GM18907 (cell line): ENCODE results near the gene ADM5.

Source experiments
- ATAC-seq: cut with Tn5 transposase; IDR thresholded peaks from one replicate; pipeline ENCODE4 v1.9.1; 2021; ENCODE audit warnings: mild to moderate bottlenecking, moderate library complexity; ENCODE audit not compliant: unreplicated experiment

Gene ADM5, protein sequence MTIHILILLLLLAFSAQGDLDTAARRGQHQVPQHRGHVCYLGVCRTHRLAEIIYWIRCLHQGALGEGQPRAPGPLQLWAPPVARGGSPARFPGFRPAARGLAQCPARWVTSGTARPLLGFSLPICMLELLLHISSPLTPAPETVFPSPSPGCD

DNA sequence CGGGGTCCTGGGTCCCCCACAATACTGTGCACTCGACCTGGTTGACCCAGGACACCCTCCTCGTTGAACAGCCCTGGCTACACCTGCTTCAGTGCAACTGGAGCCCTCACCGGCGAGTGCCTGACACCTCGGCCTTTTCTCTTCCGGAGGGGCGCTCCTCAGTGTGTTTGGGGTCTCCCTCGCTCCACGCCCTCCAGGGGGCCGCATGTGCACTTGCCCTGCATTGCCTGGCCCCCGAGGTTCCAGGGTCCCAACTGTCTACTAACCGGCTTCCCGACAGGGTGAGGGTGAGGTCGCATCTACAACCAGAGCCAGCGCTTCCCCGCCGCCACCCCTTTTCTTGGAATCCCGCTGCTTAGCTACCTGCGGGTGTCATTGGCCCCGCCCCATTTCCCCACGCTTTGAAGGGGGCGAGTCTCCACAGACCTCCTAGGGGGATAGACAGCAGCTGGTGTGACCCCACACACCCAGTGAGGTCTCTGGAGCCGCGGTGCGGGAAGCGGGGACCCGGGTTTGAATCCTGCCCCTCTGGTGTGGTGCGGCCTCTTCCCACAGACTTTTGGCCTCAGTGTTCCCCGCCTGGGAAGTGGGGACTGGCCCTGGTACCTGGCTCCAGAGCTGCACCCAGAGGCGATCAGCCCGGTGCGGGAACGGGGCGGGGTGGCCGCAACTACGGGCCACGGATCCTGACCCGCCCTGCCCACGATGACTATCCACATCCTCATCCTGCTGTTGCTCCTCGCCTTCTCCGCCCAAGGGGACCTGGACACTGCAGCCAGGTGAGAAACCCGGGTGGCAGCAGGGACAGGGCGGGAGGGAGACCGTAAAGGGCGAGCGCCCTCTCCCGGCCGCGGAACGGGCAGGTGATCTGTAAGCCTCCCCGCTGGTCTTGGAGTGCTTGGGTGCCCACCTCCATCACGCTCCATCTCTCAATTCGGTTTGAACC is at the start of gene ADM5:
ADM5 (plus strand) TSS at position 462 of the 946 bp plus-strand sequence; CDS start at position 706, 244 bp downstream.
- no peak for ATAC-seq

DNA sequence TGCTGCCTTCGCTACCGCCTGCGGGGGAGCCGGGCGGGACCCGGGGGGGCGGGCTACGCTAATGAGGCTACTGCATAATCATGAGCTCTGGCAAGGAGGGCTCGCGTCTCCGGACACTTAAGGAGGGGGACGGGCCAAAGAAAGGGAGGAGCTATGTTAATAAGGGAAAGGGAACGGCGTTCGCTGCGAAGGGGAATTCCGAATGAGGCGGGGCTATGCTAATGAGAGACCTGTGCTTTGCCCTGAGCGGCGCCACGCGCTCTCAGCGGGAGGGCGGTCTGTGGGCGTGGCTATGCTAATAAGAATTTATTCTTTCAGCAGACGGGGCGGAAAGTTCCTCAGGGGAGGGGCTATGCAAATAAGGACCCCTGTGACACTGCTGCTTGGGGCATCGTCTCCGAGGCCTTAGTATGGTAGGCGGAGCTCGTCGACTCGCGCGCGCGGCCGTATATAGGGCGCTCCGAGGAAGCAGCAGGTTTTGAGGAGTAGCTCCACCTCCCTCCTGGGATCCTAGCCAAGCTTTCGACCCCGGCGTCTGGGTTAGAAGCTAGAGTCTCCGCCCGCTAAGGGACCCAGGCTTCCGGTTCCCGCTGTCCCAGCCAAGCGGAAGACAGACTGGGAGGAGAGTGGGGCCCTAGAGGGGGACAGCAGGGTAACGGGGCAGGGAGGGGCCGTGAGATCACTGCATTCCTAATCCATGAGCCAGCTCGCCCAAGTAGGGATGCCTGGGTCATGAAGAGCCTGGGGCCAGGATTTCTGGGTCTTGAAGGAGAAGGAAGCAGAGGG is 49.1 kb upstream of the ADM5 start, which contains the start of gene RRAS:
RRAS (minus strand) TSS at position 31 of the 786 bp plus-strand sequence. CDS start 45 bp downstream, outside the sequence.
- peak; percentile 65 for ATAC-seq

DNA sequence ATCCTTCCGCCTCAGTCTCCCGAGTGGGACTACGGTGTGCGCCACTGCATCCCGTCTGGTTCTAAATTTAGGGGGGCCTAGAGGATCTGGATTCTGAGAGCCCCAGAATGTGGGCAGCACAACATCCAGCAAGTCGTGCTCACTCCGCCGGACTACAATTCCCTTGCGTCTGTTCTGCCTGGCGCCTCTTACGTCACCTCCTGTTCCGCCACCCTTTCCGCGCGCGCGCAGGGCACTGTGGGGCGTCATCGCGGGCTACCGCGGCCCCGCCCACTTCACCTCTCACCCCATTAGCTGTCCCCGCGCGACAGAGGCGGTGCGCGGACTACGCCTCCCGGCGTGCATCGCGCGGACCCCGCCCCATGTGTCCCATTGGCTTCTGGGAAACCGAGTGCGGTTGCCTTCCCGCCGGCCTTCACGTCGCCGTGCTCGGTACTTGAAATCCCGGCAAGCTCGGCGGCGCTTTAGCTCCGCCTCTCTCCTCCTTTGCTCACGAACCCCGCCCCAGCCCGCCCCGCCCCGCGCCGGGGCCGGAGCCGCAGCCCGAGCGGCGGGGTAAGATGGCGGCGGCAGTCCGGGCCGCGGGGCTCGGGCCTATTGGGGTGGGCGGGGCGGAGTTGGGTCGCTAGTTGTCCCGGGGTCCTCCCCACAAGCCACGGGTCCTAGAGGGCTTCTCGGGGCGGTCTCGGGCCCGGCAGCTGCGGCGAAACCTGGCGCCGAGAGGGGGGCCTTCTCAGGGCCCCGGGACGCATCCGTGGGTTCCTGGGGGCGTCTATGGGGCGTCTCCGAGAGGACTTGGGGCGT is 47.5 kb upstream of the ADM5 start, which contains the start of gene SCAF1:
SCAF1 (plus strand) TSS at position 522 of the 804 bp plus-strand sequence. CDS start 2,818 bp downstream, outside the sequence.
- peak; percentile 67 for ATAC-seq

DNA sequence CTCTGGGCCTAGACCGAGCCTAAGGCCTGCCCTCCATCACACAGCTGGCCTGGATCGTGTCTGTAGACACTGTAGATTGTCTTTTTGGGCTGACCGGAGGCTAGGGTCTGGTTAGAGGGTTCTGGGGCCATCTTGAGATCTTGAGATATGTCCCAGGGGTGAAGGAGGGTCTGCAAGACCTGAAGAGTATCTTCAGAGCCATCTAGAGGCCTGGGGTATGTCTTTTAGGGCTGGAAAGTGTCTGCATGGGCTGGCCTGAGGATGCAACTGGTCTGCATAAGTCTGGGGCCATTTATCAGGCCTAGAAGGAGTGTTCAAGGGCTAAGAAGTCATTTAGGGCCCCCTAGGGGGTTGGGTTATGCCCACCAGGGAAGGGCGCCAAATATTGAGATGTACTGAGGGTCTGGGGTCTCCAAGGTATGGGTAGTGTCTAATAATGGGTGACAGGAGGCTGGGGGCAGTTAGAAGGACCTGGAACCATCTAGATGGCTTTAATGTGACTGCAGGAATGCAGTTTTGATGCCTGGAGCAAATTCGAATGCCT is 46.8 kb upstream of the ADM5 start:
- no peak for ATAC-seq

DNA sequence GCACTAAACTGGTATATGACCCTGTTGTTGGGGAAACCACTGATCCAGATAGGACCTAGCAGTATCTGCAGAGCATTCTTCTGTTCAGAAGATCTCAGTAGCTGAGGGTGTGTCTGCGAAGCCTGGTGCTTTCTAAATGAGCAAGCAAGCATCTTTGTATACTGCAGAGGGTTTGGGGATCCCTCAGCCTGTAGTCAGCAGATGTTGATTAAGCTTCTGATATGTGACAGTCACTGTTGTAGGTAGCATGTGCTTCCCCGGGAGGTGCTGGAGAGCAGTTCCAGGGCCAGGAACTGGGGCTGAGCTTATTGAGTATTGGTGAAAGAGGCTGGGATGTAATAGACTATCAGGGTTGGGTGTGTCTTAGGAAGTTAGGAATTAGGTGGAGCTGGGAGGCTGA is 45.9 kb upstream of the ADM5 start:
- no peak for ATAC-seq

DNA sequence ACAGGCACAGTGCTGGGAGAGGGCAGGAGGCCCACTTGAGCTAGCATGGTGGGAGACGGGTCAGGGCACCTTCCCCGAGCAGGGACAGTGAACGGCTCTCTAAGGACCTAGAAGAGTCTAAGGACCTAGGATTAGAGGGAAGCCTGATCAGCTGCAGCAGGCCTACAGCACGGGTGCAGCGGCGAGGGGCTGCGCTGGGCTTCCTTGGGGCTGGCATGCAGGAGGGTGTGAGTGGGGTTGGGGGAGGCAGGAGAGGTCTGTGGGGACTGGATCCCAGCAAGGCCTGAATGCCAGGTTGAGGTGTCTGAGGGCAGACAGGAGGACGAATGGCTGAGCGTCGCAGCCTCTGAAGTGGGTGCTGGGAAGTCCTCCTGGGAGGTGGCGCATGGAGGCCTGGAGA is 43.8 kb upstream of the ADM5 start:
- no peak for ATAC-seq

DNA sequence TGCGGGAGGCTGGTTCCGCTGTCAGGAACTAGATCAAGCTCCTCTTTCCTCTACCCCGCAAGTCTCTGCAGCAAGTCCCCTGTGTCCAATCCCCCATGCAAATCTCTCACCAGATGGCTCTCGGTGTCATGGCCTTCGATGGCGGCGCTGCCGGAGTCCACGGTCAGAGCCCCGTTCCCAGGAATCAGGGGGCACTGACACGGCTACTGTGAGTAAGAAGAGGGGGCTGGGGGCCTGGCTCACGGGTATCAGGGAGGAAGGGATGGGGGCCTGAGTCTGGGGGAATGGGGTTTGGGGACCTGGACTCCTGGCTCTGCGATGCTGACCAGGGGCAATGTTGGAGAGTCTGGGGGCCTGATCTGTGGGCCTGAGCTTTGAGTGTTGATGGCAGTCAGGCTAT is 43.4 kb upstream of the ADM5 start:
- ATAC-seq: no peak

DNA sequence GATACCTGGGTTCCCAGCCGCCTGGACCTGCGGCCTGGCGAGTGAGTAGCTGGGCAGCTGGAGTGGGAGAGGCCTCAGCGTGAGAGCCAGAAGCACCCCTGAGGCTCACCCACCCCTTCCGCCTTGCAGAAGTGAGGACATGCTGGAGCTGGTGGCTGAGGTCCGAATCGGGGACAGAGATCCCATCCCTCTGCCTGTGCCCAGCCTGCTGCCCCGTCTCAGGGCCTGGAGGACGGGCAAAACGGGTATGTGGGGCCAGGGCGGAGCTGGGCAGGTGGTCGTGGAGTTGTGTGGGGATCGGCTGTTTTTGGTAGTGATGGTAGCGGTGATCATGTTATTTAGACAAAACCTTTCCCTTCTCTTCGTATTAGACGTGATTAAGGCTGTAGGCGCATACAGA is 42.8 kb upstream of the ADM5 start:
- ATAC-seq: no peak

DNA sequence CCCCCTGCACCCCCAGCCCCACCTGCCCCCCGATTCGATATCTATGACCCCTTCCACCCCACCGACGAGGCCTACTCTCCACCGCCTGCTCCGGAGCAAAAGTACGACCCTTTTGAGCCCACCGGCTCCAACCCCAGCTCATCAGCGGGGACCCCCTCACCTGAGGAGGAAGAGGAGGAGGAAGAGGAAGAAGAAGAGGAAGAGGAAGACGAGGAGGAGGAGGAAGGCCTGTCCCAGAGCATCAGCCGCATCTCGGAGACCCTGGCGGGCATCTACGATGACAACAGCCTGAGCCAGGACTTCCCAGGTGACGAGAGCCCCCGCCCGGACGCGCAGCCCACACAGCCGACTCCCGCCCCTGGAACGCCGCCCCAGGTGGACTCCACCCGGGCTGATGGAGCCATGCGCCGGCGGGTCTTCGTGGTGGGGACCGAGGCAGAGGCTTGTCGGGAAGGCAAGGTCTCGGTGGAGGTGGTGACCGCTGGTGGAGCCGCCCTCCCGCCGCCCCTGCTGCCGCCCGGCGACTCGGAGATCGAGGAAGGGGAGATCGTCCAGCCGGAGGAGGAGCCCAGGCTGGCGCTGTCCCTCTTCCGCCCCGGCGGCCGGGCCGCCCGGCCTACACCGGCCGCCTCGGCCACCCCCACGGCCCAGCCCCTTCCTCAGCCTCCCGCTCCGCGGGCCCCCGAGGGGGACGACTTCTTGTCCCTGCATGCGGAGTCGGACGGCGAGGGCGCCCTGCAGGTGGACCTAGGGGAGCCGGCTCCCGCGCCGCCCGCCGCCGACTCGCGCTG is 38.2 kb upstream of the ADM5 start:
- ATAC-seq: no peak

DNA sequence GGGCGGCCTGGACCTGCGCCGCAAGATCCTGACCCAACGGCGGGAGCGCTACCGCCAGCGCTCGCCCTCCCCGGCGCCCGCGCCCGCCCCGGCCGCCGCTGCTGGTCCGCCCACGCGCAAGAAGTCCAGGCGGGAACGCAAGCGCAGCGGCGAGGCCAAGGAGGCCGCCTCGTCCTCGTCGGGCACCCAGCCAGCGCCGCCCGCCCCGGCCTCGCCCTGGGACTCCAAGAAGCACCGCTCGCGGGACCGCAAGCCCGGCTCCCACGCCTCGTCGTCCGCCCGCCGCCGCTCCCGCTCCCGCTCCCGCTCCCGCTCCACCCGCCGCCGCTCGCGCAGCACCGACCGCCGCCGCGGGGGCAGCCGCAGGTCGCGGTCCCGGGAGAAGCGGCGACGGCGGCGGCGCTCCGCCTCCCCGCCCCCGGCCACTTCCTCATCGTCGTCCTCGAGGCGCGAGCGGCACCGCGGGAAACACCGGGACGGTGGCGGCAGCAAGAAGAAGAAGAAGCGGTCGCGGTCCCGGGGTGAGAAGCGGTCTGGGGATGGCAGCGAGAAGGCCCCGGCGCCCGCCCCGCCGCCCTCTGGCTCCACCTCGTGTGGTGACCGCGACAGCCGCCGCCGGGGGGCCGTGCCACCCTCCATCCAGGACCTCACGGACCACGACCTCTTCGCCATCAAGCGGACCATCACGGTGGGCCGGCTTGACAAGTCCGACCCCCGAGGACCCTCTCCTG is 37.4 kb upstream of the ADM5 start:
- ATAC-seq: no peak

DNA sequence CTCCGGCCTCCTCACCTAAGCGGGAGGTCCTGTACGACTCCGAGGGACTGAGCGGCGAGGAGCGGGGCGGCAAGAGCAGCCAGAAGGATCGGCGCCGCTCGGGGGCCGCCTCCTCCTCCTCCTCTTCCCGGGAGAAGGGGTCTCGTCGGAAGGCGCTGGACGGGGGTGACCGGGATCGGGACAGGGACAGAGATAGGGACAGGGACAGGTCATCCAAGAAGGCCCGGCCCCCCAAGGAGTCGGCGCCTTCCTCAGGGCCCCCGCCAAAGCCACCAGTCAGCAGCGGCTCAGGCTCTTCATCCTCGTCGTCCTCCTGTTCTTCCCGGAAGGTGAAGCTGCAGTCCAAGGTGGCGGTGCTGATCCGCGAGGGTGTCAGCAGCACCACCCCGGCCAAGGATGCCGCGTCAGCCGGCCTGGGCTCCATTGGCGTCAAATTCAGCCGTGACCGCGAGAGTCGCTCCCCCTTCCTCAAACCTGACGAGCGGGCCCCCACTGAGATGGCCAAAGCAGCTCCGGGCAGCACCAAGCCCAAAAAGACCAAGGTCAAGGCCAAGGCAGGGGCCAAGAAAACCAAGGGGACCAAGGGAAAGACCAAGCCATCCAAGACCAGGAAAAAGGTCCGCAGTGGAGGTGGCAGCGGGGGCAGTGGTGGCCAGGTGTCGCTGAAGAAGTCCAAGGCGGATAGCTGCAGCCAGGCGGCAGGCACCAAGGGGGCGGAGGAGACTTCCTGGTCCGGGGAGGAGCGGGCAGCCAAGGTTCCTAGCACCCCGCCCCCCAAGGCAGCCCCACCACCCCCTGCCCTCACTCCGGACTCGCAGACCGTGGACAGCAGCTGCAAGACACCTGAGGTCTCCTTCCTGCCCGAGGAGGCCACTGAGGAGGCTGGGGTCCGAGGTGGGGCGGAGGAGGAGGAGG is 36.6 kb upstream of the ADM5 start:
- ATAC-seq: no peak

DNA sequence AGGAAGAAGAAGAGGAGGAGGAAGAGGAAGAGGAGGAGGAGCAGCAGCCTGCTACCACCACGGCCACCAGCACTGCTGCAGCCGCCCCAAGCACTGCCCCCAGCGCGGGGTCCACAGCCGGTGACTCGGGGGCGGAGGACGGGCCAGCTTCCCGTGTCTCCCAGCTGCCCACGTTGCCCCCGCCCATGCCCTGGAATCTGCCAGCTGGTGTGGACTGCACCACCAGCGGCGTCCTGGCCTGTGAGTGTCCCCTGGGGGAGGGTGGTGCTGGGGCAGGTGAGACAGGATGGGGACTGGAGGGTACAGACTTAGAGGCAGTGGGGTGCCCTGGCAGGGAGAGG is 36.0 kb upstream of the ADM5 start:
- no peak for ATAC-seq

DNA sequence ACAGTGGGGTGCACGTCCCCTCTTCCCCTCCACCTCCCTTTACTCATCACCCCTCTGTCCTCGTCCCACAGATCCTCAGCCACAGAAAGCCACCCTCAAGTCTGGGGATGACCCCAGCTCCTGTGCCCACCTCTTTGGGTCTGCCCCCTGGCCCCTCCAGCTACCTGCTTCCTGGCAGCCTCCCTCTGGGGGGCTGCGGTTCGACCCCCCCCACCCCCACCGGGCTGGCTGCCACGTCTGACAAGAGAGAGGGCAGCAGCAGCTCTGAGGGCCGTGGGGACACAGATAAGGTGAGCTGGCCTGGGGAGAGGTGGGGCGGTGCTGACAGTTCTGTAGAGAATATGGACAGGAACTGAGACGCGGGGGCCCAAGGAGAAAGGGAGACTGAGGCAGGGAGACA is 34.8 kb upstream of the ADM5 start:
- ATAC-seq: no peak

DNA sequence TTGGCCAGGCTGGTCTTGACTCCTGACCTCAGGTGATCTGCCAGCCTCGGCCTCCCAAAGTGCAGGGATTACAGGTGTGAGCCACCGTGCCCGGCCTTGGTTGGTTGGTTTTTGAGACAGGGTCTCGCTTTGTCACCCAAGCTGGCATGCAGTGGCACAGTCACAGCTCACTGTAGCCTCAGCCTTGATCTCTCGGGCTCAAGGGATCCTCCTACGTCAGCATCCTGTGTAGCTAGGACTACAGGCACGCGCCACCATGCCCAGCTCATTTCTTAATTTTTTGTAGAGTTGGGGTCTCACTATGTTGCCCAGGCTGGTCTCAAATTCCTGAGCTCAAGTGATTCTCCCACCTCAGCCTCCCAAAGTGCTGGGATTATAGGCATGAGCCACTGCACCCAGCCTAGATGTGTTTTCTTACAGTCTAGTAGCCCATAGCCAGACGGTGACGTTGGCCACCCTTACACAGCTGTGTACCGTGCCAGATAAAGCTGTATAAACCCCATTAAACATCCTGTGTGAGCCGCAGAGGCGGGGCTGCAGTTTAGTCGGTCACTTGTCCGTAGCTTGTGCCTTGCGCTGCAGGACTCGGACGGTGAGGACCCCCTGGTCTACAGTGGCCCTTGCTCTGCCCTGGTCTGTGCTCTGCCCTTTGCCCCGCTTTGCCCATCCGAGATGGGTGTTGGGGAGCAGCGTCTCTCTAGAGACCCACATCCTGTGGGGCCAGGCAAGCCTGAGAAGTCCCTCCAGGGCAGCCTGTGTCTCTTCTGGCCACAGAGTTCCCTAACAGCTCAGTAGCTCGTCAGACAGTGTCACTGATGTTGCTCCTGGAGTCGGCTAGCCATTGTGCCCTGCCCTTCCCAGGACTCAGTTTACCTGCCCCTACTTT is 33.6 kb upstream of the ADM5 start:
- ATAC-seq: no peak

DNA sequence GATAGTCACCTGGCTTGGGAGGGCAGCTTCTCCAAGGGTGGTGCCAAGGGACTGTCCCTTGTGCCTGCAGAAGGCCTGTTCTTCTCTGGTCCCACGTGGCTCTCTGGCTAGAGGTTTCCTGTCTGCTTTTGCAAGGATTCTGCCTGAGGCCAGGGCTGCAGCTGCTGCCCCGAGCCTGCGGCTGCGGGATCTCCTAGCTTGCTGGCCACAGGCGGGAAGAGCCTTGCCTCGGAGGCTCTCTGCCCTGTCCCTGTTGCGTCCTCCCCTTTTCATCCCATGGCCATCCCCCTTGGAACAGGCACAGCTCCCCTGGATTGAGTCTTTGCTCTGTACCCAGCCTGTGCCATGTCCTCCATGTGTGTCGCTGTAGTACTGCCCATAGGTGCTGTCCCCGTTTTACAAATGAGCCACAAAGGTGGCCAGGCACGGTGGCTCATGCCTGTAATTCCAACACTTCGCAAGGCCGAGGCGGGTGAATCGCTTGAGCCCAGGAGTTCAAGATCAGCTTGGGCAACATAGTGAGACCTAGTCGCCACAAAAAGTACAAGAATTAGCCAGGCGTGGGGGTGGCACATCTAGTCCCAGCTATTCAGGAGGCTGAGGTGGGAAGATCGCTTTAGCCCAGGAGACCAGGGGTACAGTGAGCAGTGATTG is 32.8 kb upstream of the ADM5 start:
- no peak for ATAC-seq

DNA sequence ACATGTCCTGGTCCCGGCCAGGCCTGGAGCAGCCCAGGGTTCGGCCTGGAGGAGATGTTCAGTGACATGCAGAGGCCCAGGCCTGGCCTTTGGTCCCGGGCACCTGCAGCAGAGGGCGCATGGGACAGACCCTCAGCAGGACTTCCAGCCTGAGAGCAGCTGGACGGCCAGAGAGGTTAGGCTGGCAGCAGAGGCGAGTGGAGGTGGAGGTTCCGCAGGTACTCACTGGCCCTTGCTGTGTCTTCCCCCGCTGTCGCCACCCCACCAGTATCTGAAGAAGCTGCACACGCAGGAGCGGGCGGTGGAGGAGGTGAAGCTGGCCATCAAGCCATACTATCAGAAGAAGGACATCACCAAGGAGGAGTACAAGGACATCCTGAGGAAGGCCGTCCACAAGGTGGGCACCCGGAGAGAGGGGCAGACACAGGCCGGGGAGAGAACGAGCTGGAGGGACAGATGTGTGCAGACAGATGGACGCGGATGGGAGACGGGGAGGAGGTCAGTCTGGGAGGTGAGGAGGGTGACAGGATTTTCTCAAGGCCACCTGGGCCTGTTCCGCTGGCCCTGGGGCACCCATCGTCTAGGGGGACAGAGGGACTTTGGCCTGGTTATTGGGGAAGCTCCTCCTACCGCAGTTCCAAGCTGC is 31.8 kb upstream of the ADM5 start:
- no peak for ATAC-seq
